GM21576 (cell line): Measurements from ENCODE around the gene C2orf49.
"Not testable (repeated sequence)": the region's sequence is repeated elsewhere in the genome, so short reads cannot be mapped to it uniquely, and the experiment has no call there.

ENCODE experiments used
- ATAC-seq: cut with Tn5 transposase; IDR thresholded peaks from one replicate; pipeline ENCODE4 v1.9.1; 2021; ENCODE audit warnings: mild to moderate bottlenecking, moderate library complexity; ENCODE audit not compliant: unreplicated experiment

The C2orf49 gene

GRCh38 chr2:105320651-105321215 lies 16.6 kb upstream of the C2orf49 start:
- no peak for ATAC-seq

- peak; percentile 39 for ATAC-seq
Observed at GRCh38 chr2:105321875-105322646, 15.3 kb upstream of the C2orf49 start.

GRCh38 chr2:105323111-105323510 lies 14.2 kb upstream of the C2orf49 start:
- no peak for ATAC-seq

GRCh38 chr2:105324101-105324500 lies 13.2 kb upstream of the C2orf49 start:
- ATAC-seq: no peak

- ATAC-seq: no peak
Observed at GRCh38 chr2:105324732-105325131, 12.6 kb upstream of the C2orf49 start.

- ATAC-seq: no peak
Observed at GRCh38 chr2:105325389-105325963, 11.9 kb upstream of the C2orf49 start.

- ATAC-seq: not testable (repeated sequence)
Observed at GRCh38 chr2:105327271-105327670, 10.1 kb upstream of the C2orf49 start.

GRCh38 chr2:105327690-105328089 lies 9.7 kb upstream of the C2orf49 start:
- ATAC-seq: no peak

- ATAC-seq: peak; percentile 25
Observed at GRCh38 chr2:105328281-105329196, 8.8 kb upstream of the C2orf49 start.

- ATAC-seq: no peak
Observed at GRCh38 chr2:105329197-105329554, 8.2 kb upstream of the C2orf49 start.

GRCh38 chr2:105329561-105330495 lies 7.5 kb upstream of the C2orf49 start, which contains the start of gene TGFBRAP1:
TSS of gene TGFBRAP1 (minus strand) at chr2:105329735. CDS start at chr2:105308301, 21,434 bp downstream.
- peak; percentile 65 for ATAC-seq

- ATAC-seq: no peak
Observed at GRCh38 chr2:105330681-105331375, 6.5 kb upstream of the C2orf49 start.

GRCh38 chr2:105334211-105334610 lies 3.1 kb upstream of the C2orf49 start:
- no peak for ATAC-seq

- no peak for ATAC-seq
Observed at GRCh38 chr2:105335469-105335868, 1.9 kb upstream of the C2orf49 start.

- ATAC-seq: no peak
Observed at GRCh38 chr2:105336786-105337121, 586 bp upstream of the C2orf49 start.

- peak; percentile 16 for ATAC-seq
Observed at GRCh38 chr2:105338020-105338385, 663 bp downstream of the C2orf49 start.

GRCh38 chr2:105339414-105339813 lies 2.1 kb downstream of the C2orf49 start:
- no peak for ATAC-seq

- no peak for ATAC-seq
Observed at GRCh38 chr2:105344704-105345345, 7.5 kb downstream of the C2orf49 start.

GRCh38 chr2:105357122-105357521 lies 19.8 kb downstream of the C2orf49 start:
- no peak for ATAC-seq
